Prostate gland (tissue), 2 donors: ENCODE results near the gene RPL18. TPM values are rescaled to one million over a fixed set of nuclear protein-coding genes. Genes with fewer than 3 reads are reported as not detected.

Experiments
- DNase-seq: peaks from one replicate; pipeline ENCODE4 v3.0.0-alpha.2; 2019; ENCODE audit warnings: low spot score
- H3K27ac ChIP-seq, 2 donors: fragments of 200-600 bp; sonication (generic); 2 replicates each; pipeline ENCODE4 v1.5.1; 2017 to 2019
- H3K27me3 ChIP-seq: fragments of 200-600 bp; sonication (generic); replicated peaks from 2 replicates; pipeline ENCODE4 v1.5.1; 2019; ENCODE audit not compliant: insufficient read depth
- H3K36me3 ChIP-seq, 2 donors: fragments of 200-600 bp; sonication (generic); 1 replicate in 1 of 2; 2 replicates in 1 of 2; pipeline versions ENCODE4 v1.5.1 to v1.8.1; 2017 to 2019
- H3K4me1 ChIP-seq: fragments of 200-600 bp; sonication (generic); replicated peaks from 2 replicates; pipeline ENCODE4 v1.5.1; 2019
- H3K4me3 ChIP-seq, 2 donors: fragments of 200-600 bp; sonication (generic); 2 replicates each; pipeline ENCODE4 v1.5.1; 2017 to 2019
- H3K9me3 ChIP-seq: fragments of 200-600 bp; sonication (generic); 2 replicates; pipeline ENCODE4 v1.5.1; 2017
- CTCF ChIP-seq, 4 experiments: fragments of 200-600 bp in 2 of 4; fragments of 450-650 bp in 2 of 4; sonication (generic) in 2 of 4; IDR thresholded peaks; 1 replicate in 3 of 4; 2 replicates in 1 of 4; pipeline ENCODE4 v1.5.1; 2016 to 2019; ENCODE audit warnings: antibody characterized with exemption in 4 of 4, mild to moderate bottlenecking in 2 of 4, moderate library complexity in 2 of 4
- POLR2A ChIP-seq: fragments of 450-650 bp; IDR thresholded peaks from one replicate; pipeline ENCODE4 v1.6.1; 2016; ENCODE audit warnings: antibody characterized with exemption, mild to moderate bottlenecking
- POLR2AphosphoS5 ChIP-seq: sonication (generic); formaldehyde crosslinking; IDR thresholded peaks from one replicate; pipeline ENCODE4 v1.6.1; 2017; ENCODE audit warnings: antibody characterized with exemption
- WGBS: methylation state at CpG from one replicate; pipeline ENCODE4 v1.1.5; 2018; 5-methylcytosine and 5-hydroxymethylcytosine counted together
- intact Hi-C: fragments of 100-400 bp; cut with DNase I; formaldehyde crosslinking; loops from one replicate; pipeline ENCODE4 v1.14.2; 2022
- total RNA-seq, 2 donors: library from RNA; depleted of rRNA; stranded (reverse); fragments of >200 nt; gene quantifications; one replicate each; pipeline ENCODE4 v1.1.0, GENCODE V29; 2016

Gene RPL18
- total RNA-seq, 2 donors from 2014 or later = 2,096 to 3,914 TPM

- DNase-seq = no peak
- Histone ChIP-seq H3K9me3 (no peaks in the 10 kb centered on the region), H3K4me1 (peaks cover 5% of the 10 kb centered on the region), H3K4me3 (no peak overlapping the region), H3K36me3 (no peaks in the 10 kb centered on the region), H3K27me3 (no peaks in the 10 kb centered on the region), H3K27ac (no peak overlapping the region)
- 68% methylated on average over 33 of the region's 33 CpGs for WGBS
- intact Hi-C loops = loop anchor here (5.0 to 10.0 kb wide), 2 partner anchors 73 to 325 kb away; partner anchors contain the start of gene FTL
- TF ChIP-seq POLR2AphosphoS5 (no peak), CTCF (IDR thresholded peaks at IDR 0.05) (no peak), POLR2A (no peak)
Measured at GRCh38 chr19:48639483-48640375, 20.8 kb upstream of the RPL18 start.

GRCh38 chr19:48638831-48639381 lies 19.9 kb upstream of the RPL18 start:
- 73% methylated on average over 16 of the region's 16 CpGs for WGBS
- Histone ChIP-seq H3K36me3 (no peaks in the 10 kb centered on the region), H3K27me3 (no peaks in the 10 kb centered on the region), H3K4me1 (peaks cover 11% of the 10 kb centered on the region), H3K9me3 (no peaks in the 10 kb centered on the region), H3K27ac (peak overlapping the region; percentile 98 to 99), H3K4me3 (no peak overlapping the region)
- intact Hi-C loops = no loop called here
- no peak for TF ChIP-seq POLR2AphosphoS5
- no peak for TF ChIP-seq CTCF (IDR thresholded peaks at IDR 0.05)
- no peak for TF ChIP-seq POLR2A
- no peak for DNase-seq

GRCh38 chr19:48637948-48638830 lies 19.2 kb upstream of the RPL18 start:
- peak; percentile 88 for DNase-seq
- H3K9me3 ChIP-seq = no peaks in the 10 kb centered on the region
- H3K27me3 ChIP-seq = no peaks in the 10 kb centered on the region
- H3K4me1 ChIP-seq = peaks cover 15% of the 10 kb centered on the region
- H3K4me3 ChIP-seq = peak overlapping the region; percentile 72 to 77
- intact Hi-C loops = no loop called here
- H3K27ac ChIP-seq = peak overlapping the region; percentile 98 to 99
- H3K36me3 ChIP-seq = no peaks in the 10 kb centered on the region
- TF ChIP-seq POLR2A = peak; percentile 53
- TF ChIP-seq CTCF (IDR thresholded peaks at IDR 0.05) = no peak
- TF ChIP-seq POLR2AphosphoS5 = peak; percentile 72
- 7% methylated on average over 29 of the region's 29 CpGs for WGBS

- 0% methylated on average over 30 of the region's 38 CpGs for WGBS
- intact Hi-C loops = no loop called here
- Histone ChIP-seq H3K27ac (peak overlapping the region; percentile 98 to 99), H3K27me3 (no peaks in the 10 kb centered on the region), H3K4me3 (peak overlapping the region; percentile 72 to 77), H3K4me1 (peaks cover 15% of the 10 kb centered on the region), H3K36me3 (no peaks in the 10 kb centered on the region), H3K9me3 (no peaks in the 10 kb centered on the region)
- DNase-seq = peak; percentile 99
- no peak for TF ChIP-seq POLR2A
- TF ChIP-seq CTCF (IDR thresholded peaks at IDR 0.05) = peak in 1 of 4 experiments; percentile 26
- peak; percentile 98 for TF ChIP-seq POLR2AphosphoS5
Measured at GRCh38 chr19:48637449-48637947, 18.5 kb upstream of the RPL18 start.
